PC-9 (cell line): ENCODE results near the gene RNF10. TPM values are rescaled to one million over a fixed set of nuclear protein-coding genes. Genes with fewer than 3 reads are reported as not detected.
A peak's percentile ranks its signal among the peaks of the same experiment; 100 is the strongest.

Experiments
- BruUV-seq: library from RNA; stranded (reverse); fragments of 400-500 nt; replicated peaks from 2 replicates; lab custom pipeline; 2021; lab: Mats Ljungman, UMichigan
- CTCF ChIA-PET: fragments of 300-600 bp; sonication (Branson Sonifier 250); formaldehyde crosslinking; loops from one replicate; lab custom pipeline; 2022; ENCODE audit warnings: antibody characterized with exemption; lab: Charles Lee
- POLR2A ChIA-PET: fragments of 300-600 bp; sonication (Branson Sonifier 250); formaldehyde crosslinking; loops from one replicate; lab custom pipeline; 2022; ENCODE audit warnings: antibody characterized with exemption; ENCODE audit not compliant: unreplicated experiment; lab: Charles Lee
- DNase-seq, 2 experiments: peaks; one replicate each; pipeline versions ENCODE4 v3.0.0 to v3.0.0-alpha.2; 2015 to 2022; ENCODE audit warnings: mixed read lengths in 1 of 2
- H2AFZ ChIP-seq: fragments of 200-600 bp; sonication (generic); 2 replicates; pipeline ENCODE4 v1.8.1; 2017; ENCODE audit warnings: antibody characterized with exemption
- H3F3A ChIP-seq: fragments of 200-600 bp; sonication (generic); 2 replicates; pipeline ENCODE4 v1.8.1; 2017; ENCODE audit warnings: antibody characterized with exemption, mild to moderate bottlenecking, low read depth; ENCODE audit not compliant: insufficient read depth
- H3K27ac ChIP-seq: fragments of 200-600 bp; sonication (generic); 2 replicates; pipeline ENCODE4 v1.6.1; 2016; ENCODE audit warnings: mixed run types
- H3K27me3 ChIP-seq: fragments of 200-600 bp; sonication (generic); 2 replicates; pipeline ENCODE4 v1.6.1; 2016; ENCODE audit warnings: low read depth, mixed run types; ENCODE audit not compliant: insufficient read depth
- H3K36me3 ChIP-seq: fragments of 200-600 bp; sonication (generic); 2 replicates; pipeline ENCODE4 v1.6.1; 2016; ENCODE audit warnings: low read depth, mixed run types
- H3K4me1 ChIP-seq: fragments of 200-600 bp; sonication (generic); replicated peaks from 2 replicates; pipeline ENCODE4 v1.6.1; 2016; ENCODE audit warnings: mixed run types; ENCODE audit not compliant: insufficient read depth
- H3K4me2 ChIP-seq: fragments of 200-600 bp; sonication (generic); 2 replicates; pipeline ENCODE4 v1.6.1; 2017; ENCODE audit warnings: mixed run types
- H3K4me3 ChIP-seq: fragments of 200-600 bp; sonication (generic); 2 replicates; pipeline ENCODE4 v1.6.1; 2016; ENCODE audit warnings: mixed run types
- H3K79me2 ChIP-seq: fragments of 200-600 bp; sonication (generic); 2 replicates; pipeline ENCODE4 v1.6.1; 2017; ENCODE audit warnings: low read depth, mixed run types
- H3K9me2 ChIP-seq: fragments of 200-600 bp; sonication (generic); 2 replicates; pipeline ENCODE4 v1.8.1; 2017; ENCODE audit warnings: mild to moderate bottlenecking; ENCODE audit not compliant: insufficient read depth
- H3K9me3 ChIP-seq: fragments of 200-600 bp; sonication (generic); 2 replicates; pipeline ENCODE4 v1.8.1; 2016; ENCODE audit warnings: low read depth; ENCODE audit not compliant: insufficient read depth
- H4K20me1 ChIP-seq: fragments of 200-600 bp; sonication (generic); 2 replicates; pipeline ENCODE4 v1.8.1; 2017; ENCODE audit not compliant: insufficient read depth
- EZH2 ChIP-seq: fragments of 200-600 bp; sonication (generic); IDR thresholded peaks from 2 replicates; pipeline ENCODE4 v1.8.0; 2017; ENCODE audit warnings: antibody characterized with exemption, low read depth
- intact Hi-C: fragments of 100-400 bp; cut with micrococcal nuclease; formaldehyde crosslinking; loops from one replicate; pipeline ENCODE4 v1.10.0; 2022; ENCODE audit not compliant: unreplicated experiment
- total RNA-seq: library from RNA; stranded (reverse); gene quantifications from 2 replicates; pipeline ENCODE4 v1.2.3, GENCODE V29; 2021
- TF ChIP-seq, protein P1 (sequence below): fragments of 200-600 bp; sonication (generic); conservative IDR thresholded peaks from 2 replicates; pipeline ENCODE4 v1.6.1; 2017; ENCODE audit warnings: mixed run types, antibody characterized with exemption, mild to moderate bottlenecking, moderate library complexity

The RNF10 gene
- total RNA-seq, 1 experiment from 2014 or later, result 196 TPM

DNA sequence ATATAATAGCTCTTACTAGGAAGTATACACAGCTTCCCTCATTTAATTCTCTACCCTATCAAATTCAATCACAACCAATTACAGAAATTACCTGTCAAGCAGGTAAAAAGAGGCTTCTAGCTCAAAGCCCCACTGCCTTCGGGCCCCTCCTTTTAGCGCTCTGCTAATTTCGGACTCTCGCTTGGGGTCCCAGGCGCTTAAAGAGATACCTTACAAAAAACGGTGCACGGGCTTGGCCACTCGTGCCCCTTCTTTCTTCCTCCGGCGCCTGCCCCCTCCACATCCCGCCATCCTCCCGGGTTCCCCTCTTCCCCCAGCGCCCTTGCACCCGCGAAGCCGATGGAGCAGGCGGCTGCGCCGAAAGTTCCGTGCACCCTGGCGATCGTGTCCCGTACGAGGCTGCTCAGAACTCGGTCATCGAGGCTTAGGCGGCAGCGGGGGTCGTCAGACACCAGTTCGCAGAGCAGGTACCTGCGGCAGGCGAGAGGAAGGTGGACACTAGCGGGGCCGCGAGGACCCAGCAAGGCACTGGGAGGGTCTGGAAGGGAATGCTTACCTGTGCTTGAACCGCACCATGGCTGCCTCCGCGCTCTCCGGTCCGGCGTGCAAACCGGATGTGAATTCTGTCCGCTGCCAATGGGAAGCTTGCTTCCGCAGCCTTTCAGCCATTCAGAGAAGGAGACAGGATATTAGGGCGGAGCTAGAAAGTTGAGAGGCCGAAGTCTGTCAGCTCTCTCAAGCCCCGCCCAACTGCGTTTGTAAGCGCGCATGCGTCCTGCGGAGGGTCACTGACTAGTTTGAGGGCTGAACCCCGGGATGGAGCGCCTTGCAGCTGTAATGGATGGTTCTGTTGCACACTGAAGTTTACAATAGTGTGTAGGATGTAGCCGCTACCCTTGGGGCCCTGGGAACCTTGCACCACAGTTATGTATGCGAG lies 46.9 kb downstream of the RNF10 start, which contains the start of gene POP5:
Gene POP5, minus strand, starts transcription at position 616 of the 937 bp plus-strand sequence. Its CDS starts 40 bp downstream, at position 576.
- Histone ChIP-seq H3K27ac (no peak within 1 kb of the TSS), H3K27me3 (no peaks in the 10 kb centered on the region), H3K36me3 (peaks cover 9% of the 10 kb centered on the region), H2AFZ (peak within 1 kb of the TSS; percentile 100), H3K4me1 (0 out of 2 replicates have a peak, but pooled peaks cover 19% of the 10 kb centered on the region), H3K9me3 (no peaks in the 10 kb centered on the region), H3K4me2 (peak within 1 kb of the TSS; percentile 83), H3F3A (peaks cover 48% of the 10 kb centered on the region), H3K4me3 (peak within 1 kb of the TSS; percentile 98), H4K20me1 (no peaks in the 10 kb centered on the region), H3K9me2 (no peaks in the 10 kb centered on the region), H3K79me2 (peaks cover 15% of the 10 kb centered on the region; the same call in 1 of the 2 replicates)
- TSS peak; percentile 37 for BruUV-seq
- POLR2A ChIA-PET, result interaction anchor here (0.5 to 1.3 kb wide), 18 partner anchors 20 to 1218 kb away, joined by 3 to 20 read pairs (median 4); partner anchors contain the start of genes CAMKK2 and RPLP0
- DNase-seq, result peak; percentile 94 to 96
- no peak for TF ChIP-seq EZH2
- TF ChIP-seq, protein P1, sequence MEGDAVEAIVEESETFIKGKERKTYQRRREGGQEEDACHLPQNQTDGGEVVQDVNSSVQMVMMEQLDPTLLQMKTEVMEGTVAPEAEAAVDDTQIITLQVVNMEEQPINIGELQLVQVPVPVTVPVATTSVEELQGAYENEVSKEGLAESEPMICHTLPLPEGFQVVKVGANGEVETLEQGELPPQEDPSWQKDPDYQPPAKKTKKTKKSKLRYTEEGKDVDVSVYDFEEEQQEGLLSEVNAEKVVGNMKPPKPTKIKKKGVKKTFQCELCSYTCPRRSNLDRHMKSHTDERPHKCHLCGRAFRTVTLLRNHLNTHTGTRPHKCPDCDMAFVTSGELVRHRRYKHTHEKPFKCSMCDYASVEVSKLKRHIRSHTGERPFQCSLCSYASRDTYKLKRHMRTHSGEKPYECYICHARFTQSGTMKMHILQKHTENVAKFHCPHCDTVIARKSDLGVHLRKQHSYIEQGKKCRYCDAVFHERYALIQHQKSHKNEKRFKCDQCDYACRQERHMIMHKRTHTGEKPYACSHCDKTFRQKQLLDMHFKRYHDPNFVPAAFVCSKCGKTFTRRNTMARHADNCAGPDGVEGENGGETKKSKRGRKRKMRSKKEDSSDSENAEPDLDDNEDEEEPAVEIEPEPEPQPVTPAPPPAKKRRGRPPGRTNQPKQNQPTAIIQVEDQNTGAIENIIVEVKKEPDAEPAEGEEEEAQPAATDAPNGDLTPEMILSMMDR, result no peak
- CTCF ChIA-PET, result interaction anchor here (0.6 to 0.9 kb wide), 4 partner anchors 10 to 391 kb away, joined by 3 to 5 read pairs (median 5); no protein-coding TSS in a partner anchor
- intact Hi-C loops, result loop anchor here (5.0 to 10.0 kb wide), 5 partner anchors 144 to 864 kb away; partner anchors contain the start of gene COX6A1

DNA sequence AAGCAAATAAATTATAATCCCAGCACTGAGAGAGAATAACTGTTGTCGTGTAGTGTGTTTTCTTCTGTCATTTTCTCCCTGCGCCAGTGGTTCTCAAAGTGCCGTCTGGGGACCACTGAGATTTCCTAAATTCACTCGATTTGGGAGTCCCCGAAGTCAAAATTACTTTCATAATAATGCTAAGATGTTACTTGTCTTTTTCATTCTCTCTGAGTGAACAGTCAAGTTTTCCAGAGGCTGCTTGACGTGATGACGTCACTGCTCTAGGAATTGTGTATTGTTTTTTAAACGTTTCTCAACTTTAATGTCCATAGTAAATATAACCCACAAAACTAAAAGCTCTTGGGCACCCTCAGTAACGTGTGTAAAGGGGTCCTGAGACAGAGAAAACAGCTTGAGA lies 47.8 kb downstream of the RNF10 start:
- Histone ChIP-seq H4K20me1 (no peaks in the 10 kb centered on the region), H3F3A (peaks cover 39% of the 10 kb centered on the region), H3K4me3 (peak overlapping the region; percentile 98), H3K4me2 (peak overlapping the region; percentile 83), H3K27ac (no peak overlapping the region), H3K9me2 (no peaks in the 10 kb centered on the region), H2AFZ (peak overlapping the region; percentile 97), H3K79me2 (peaks cover 15% of the 10 kb centered on the region; the same call in 1 of the 2 replicates), H3K36me3 (0 out of 2 replicates have a peak, but pooled peaks cover 5% of the 10 kb centered on the region), H3K9me3 (no peaks in the 10 kb centered on the region), H3K27me3 (no peaks in the 10 kb centered on the region), H3K4me1 (0 out of 2 replicates have a peak, but pooled peaks cover 19% of the 10 kb centered on the region)
- POLR2A ChIA-PET, result interaction anchor here (1.3 kb wide), 1 partner anchor 291 kb away, joined by 11 read pairs; no protein-coding TSS in a partner anchor
- no TSS peak for BruUV-seq
- TF ChIP-seq, protein P1, result no peak
- no peak for TF ChIP-seq EZH2
- intact Hi-C loops, result loop anchor here (2.0 to 10.0 kb wide), 8 partner anchors 105 to 863 kb away; partner anchors contain the start of genes COX6A1 and MLEC
- DNase-seq, result no peak
- CTCF ChIA-PET, result no interaction called here

DNA sequence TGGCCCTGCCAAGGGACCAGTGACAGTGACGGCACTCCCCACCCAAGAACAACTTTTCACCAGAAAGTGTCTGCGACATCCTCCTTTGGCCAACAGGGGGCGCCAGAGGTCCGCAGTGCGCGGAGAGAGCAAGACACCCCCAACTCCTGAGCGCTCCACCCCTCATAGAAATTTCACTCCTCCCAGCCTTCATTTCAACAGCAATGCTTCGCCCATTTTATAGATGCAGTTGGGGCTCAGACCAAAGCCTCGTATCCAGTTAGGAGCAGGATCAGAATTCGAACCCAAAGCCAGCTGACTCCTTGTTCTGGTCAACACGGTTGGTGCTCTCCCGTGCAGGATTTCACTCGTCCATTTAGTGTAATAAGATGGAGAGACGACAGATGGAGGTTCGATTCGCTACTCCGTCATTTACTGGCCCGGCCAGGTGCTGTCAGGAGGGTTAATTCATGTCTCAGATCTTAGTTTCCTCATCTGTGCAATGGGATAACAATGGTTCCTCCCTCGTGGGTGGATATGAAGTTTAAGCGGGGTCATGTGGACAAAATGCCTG lies 49.4 kb downstream of the RNF10 start:
- TF ChIP-seq, protein P1, result peak; percentile 95
- TF ChIP-seq EZH2, result no peak
- no peaks in the 10 kb centered on the region for H3K36me3 ChIP-seq
- peaks cover 29% of the 10 kb centered on the region for H3F3A ChIP-seq
- H3K4me1 ChIP-seq, result 0 out of 2 replicates have a peak, but pooled peaks cover 19% of the 10 kb centered on the region
- ChIA-PET POLR2A (no interaction called here), CTCF (interaction anchor here (0.6 to 1.0 kb wide), 2 partner anchors 426 to 644 kb away, joined by 3 to 4 read pairs; no protein-coding TSS in a partner anchor)
- H3K79me2 ChIP-seq, result peaks cover 15% of the 10 kb centered on the region; the same call in 1 of the 2 replicates
- DNase-seq, result peak; percentile 47 to 72
- H4K20me1 ChIP-seq, result no peaks in the 10 kb centered on the region
- H3K4me3 ChIP-seq, result peak overlapping the region; percentile 68; the same call in 1 of the 2 replicates
- H3K9me3 ChIP-seq, result no peaks in the 10 kb centered on the region
- BruUV-seq, result no TSS peak
- H3K27me3 ChIP-seq, result no peaks in the 10 kb centered on the region
- no peak overlapping the region for H2AFZ ChIP-seq
- H3K27ac ChIP-seq, result no peak overlapping the region
- no peaks in the 10 kb centered on the region for H3K9me2 ChIP-seq
- H3K4me2 ChIP-seq, result peak overlapping the region; percentile 90
- intact Hi-C loops, result loop anchor here (1.0 to 10.0 kb wide), 12 partner anchors 66 to 861 kb away; partner anchors contain the start of genes COX6A1 and MLEC
